Stomach smooth muscle (tissue), 2 donors: ENCODE data around the gene ZNF280B.
"Not testable (repeated sequence)": the region's sequence is repeated elsewhere in the genome, so short reads cannot be mapped to it uniquely, and the experiment has no call there.

Experiments
- H3K27ac ChIP-seq: one replicate; pipeline ENCODE4 v1.7.0; 2013; ENCODE audit warnings: mild to moderate bottlenecking, low read length, inconsistent platforms
- H3K27me3 ChIP-seq, 2 donors: one replicate each; pipeline ENCODE4 v1.7.0; 2013; ENCODE audit warnings: low read length in 2 of 2; ENCODE audit not compliant: insufficient read depth in 2 of 2, control insufficient read depth in 1 of 2
- H3K36me3 ChIP-seq, 2 donors: one replicate each; pipeline ENCODE4 v1.7.0; 2013; ENCODE audit warnings: low read length in 2 of 2; ENCODE audit not compliant: control insufficient read depth in 2 of 2, insufficient read depth in 2 of 2
- H3K4me1 ChIP-seq: one replicate; pipeline ENCODE4 v1.7.0; 2013; ENCODE audit warnings: low read length; ENCODE audit not compliant: control insufficient read depth, insufficient read depth
- H3K4me3 ChIP-seq, 2 donors: one replicate each; pipeline ENCODE4 v1.7.0; 2013; ENCODE audit warnings: low read length in 2 of 2
- H3K9ac ChIP-seq, 2 donors: one replicate each; pipeline ENCODE4 v1.7.0; 2013; ENCODE audit warnings: low read length in 2 of 2, mild to moderate bottlenecking in 1 of 2
- H3K9me3 ChIP-seq, 2 donors: one replicate each; pipeline ENCODE4 v1.7.0; 2013; ENCODE audit warnings: low read length in 2 of 2; ENCODE audit not compliant: control insufficient read depth in 2 of 2
- donor health status: healthy.
- donor health status: Pancreatic carcinoma.

The ZNF280B gene

DNA sequence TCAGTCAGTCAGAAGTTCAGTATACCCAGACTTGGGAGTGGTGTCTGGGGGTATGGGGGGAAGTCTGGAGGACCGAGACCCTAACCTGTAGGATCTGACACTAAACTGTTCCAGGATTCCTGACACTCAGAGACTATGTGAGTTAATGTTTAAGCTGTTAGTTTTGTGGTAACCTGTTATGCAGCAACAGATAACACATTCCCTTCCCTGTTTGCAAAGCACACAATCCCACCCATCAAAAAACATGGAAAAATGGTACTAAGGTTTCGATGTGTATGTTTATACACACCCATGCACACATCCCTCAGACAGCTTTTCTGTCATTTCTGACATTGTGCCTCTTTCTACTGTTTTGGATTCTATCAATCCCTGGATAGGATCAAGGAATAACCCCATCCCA is 27.6 kb downstream of the ZNF280B start:
- Histone ChIP-seq H3K9ac (no peak overlapping the region), H3K4me3 (no peak overlapping the region), H3K36me3 (no peaks in the 10 kb centered on the region), H3K27me3 (no peaks in the 10 kb centered on the region), H3K27ac (no peak overlapping the region), H3K4me1 (no peaks in the 10 kb centered on the region), H3K9me3 (no peaks in the 10 kb centered on the region)

DNA sequence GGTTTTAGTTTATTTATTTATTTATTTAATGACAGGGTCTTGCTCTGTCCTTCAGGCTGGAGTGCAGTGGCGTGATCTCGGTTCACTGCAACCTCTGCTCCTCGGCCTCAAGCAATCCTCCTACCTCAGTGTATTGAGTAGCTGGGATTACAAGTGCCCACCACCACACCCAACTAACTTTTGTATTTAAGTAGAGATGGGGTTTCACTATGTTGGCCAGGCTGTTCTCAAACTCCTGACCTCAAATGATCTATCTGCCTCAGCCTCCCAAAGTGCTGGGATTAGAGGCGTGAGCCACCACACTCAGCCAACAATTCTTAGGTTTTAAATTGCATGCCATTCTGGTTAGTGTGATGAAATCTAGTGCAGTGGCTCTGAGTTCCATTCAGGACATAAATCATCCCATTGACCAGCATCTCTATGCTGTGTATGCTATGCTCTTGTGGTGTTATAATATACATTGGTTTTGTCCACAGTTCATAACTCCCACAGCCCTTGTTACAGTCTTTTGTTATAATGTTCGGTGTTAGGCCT is 28.5 kb downstream of the ZNF280B start:
- no peaks in the 10 kb centered on the region for H3K9me3 ChIP-seq
- H3K27ac ChIP-seq, result no peak overlapping the region
- H3K9ac ChIP-seq, result no peak overlapping the region
- no peaks in the 10 kb centered on the region for H3K27me3 ChIP-seq
- H3K36me3 ChIP-seq, result no peaks in the 10 kb centered on the region
- no peaks in the 10 kb centered on the region for H3K4me1 ChIP-seq
- no peak overlapping the region for H3K4me3 ChIP-seq

DNA sequence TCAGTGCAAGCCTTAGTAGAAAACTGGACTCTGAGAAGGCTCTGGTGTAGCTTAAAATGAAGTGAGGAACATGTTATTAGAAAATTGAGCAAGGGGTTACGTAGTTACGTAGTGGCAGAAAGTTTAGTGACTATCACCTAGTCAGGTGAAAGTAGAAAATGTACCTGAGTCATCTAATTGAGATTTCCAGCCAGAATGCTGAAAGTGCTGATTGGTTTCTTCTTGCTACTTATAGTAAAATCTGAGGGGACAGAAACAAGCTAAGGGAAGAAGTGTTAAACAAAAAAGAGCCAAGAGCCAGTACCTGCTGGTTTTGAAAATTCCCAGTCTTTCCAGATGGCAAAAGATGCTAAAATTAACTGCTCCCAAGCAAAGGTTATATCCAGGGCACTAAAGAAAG is 29.4 kb downstream of the ZNF280B start:
- Histone ChIP-seq H3K4me1 (no peaks in the 10 kb centered on the region), H3K9me3 (no peaks in the 10 kb centered on the region), H3K9ac (no peak overlapping the region)

DNA sequence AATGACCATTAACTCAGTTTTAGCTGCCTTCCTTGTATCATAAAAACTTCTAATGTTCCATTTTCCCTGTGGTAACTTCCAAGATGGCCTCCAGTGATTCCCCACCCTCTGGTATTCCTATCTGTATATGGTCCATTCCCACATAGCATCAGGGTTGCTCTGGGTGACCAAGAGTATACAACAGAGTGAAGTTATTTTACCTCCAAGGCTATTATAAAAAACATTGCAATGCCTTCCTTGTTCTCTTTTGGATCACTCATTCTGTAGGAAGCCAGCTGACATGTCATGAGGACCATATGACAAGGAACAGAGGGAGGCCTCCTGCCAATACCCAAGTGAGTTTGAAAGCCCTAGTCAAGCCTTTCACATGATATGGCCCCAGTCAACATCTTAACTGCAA is 30.1 kb downstream of the ZNF280B start:
- Histone ChIP-seq H3K9me3 (no peaks in the 10 kb centered on the region), H3K36me3 (no peaks in the 10 kb centered on the region), H3K27ac (no peak overlapping the region), H3K9ac (no peak overlapping the region), H3K4me3 (no peak overlapping the region), H3K4me1 (no peaks in the 10 kb centered on the region), H3K27me3 (no peaks in the 10 kb centered on the region)

More for the DNA sequence above, 29.4 kb downstream of the ZNF280B start:
- no peak overlapping the region for H3K4me3 ChIP-seq
- no peaks in the 10 kb centered on the region for H3K36me3 ChIP-seq
- H3K27me3 ChIP-seq, result no peaks in the 10 kb centered on the region
- no peak overlapping the region for H3K27ac ChIP-seq

DNA sequence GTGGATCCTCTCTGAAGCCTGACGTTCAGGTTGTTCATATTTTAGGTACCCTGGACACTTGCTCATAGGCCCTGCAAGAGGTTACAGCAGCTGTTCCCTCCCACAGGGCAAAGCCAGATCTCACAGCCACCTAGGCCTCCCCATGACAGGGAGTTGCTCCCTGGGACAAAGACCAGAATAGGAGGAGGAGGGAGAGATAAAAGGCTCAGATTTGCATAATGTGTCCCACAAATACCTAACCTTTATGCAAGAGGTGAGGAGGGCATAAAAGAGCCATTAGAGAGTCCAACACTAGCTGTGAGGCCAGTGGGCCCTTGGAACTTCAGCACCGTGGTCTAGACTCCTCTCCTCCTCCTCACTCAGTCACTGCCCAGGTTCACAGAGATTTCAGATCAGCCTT is 33.8 kb downstream of the ZNF280B start:
- Histone ChIP-seq H3K4me3 (no peak overlapping the region), H3K9ac (no peak overlapping the region), H3K27ac (no peak overlapping the region), H3K9me3 (no peaks in the 10 kb centered on the region), H3K36me3 (no peaks in the 10 kb centered on the region), H3K27me3 (no peaks in the 10 kb centered on the region), H3K4me1 (no peaks in the 10 kb centered on the region)

DNA sequence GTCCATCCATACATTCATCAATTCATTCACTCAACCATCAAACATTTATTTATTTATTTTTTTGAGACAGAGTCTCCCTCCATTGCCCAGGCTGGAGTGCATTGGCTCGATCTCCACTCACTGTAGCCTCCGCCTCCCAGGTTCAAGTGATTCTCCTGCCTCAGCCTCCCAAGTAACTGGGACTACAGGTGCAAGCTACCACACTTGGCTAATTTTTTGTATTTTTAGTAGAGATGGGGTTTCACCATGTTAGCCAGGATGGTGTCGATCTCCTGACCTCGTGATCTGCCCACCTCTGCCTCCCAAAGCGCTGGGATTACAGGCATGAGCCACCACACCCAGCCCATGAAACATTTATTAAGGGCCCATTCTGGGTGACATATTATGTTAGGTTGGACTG is 37.4 kb downstream of the ZNF280B start:
- H3K4me3 ChIP-seq, H3K36me3 ChIP-seq, H3K9ac ChIP-seq, H3K9me3 ChIP-seq, H3K4me1 ChIP-seq, H3K27ac ChIP-seq, H3K27me3 ChIP-seq: not testable (repeated sequence)

DNA sequence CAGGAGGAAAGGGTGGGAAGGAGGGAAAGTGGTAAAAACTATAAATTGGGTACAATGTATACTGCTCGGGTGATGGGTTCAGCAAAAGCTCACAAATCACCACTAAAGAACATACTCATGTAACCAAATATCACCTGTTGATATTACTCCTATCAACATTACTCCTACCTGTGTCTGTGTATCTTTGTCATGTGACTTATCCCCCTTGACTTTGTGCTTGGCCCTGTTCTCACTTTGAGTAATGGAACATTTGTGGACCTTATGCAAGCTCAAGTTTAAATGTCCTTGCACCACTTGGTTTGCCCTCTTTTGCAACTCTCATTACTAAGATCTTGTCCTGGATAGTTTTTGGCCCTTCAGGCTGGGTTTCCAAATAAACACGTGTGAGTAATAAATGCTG is 39.0 kb downstream of the ZNF280B start:
- Histone ChIP-seq H3K4me3 (no peak overlapping the region), H3K27me3 (peaks cover 3 to 7% of the 10 kb centered on the region in 2 donors), H3K9me3 (no peaks in the 10 kb centered on the region), H3K9ac (no peak overlapping the region), H3K36me3 (no peaks in the 10 kb centered on the region), H3K27ac (no peak overlapping the region), H3K4me1 (no peaks in the 10 kb centered on the region)

DNA sequence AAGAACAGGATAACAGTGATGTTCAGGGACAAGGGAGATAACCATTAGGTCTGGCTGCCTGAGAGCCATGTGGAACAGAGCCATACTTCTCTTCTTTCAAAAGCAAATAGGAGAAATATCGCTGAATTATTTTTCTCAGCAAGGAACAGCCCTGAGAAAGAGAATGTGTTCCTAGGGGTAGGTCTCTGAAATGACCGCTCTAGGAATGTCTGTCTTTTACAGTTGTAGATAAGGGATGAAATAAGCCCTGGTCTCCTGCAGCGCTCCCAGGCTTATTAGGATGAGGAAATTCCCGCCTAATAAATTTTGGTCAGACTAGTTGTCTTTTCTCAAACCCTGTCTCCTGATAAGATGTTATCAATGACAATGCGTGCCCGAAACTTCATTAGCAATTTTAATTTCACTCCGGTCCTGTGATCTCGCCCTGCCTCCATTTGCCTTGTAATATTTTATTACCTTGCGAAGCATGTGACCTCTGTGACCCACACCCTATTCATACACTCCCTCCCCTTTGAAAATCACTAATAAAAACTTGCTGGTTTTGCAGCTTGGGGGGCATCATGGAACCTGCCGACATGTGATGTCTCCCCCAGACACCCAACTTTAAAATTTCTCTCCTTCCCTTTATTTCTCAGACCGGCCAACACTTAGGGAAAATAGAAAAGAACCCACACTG is 39.6 kb downstream of the ZNF280B start:
- H3K4me3 ChIP-seq, H3K27ac ChIP-seq, H3K9ac ChIP-seq, H3K9me3 ChIP-seq, H3K36me3 ChIP-seq, H3K4me1 ChIP-seq: not testable (repeated sequence)
- H3K27me3 ChIP-seq, result peaks cover 8 to 10% of the 10 kb centered on the region in 2 donors

DNA sequence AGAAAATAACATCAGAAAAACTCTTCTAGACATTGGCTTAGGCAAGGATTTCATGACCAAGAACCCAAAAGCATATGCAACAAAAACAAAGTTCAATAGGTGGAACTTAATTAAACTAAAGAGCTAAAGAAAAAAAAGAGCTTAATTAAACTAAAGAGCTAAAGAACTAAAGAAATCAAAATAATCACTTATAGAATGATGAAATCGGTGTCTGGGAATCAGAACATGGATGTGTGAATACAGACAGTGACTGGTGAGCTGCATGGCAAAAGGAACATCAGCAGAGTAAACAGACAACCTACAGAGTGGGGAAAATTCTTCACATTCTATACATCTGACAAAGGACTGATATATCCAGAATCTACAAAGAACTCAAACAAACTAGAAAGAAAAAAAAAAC is 41.4 kb downstream of the ZNF280B start:
- Histone ChIP-seq H3K4me1 (no peaks in the 10 kb centered on the region), H3K27ac (no peak overlapping the region), H3K9ac (no peak overlapping the region), H3K9me3 (no peaks in the 10 kb centered on the region), H3K36me3 (no peaks in the 10 kb centered on the region), H3K27me3 (peaks cover 13% of the 10 kb centered on the region in 2 donors), H3K4me3 (no peak overlapping the region)

DNA sequence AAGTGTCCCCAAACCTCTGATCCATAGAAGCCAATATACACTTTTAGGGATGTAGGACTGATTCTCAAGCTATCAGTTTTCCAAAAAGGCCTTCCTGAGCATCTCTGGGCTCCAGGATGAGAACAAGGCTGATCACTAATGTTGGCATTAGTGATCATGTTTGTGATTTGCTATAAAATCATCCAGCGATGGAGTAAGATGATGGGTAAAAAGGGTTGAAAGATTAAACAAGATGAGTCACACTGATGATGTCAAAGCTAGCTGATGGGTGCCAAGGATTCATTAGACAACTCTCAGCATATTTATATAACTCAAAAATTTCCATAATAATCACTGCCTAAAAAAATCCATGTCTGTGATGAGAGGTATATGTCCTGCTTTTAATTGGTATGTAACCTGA is 42.8 kb downstream of the ZNF280B start:
- no peak overlapping the region for H3K27ac ChIP-seq
- no peaks in the 10 kb centered on the region for H3K9me3 ChIP-seq
- no peaks in the 10 kb centered on the region for H3K4me1 ChIP-seq
- H3K4me3 ChIP-seq, result no peak overlapping the region
- H3K27me3 ChIP-seq, result peaks cover 13% of the 10 kb centered on the region in 2 donors
- H3K9ac ChIP-seq, result no peak overlapping the region
- H3K36me3 ChIP-seq, result no peaks in the 10 kb centered on the region

DNA sequence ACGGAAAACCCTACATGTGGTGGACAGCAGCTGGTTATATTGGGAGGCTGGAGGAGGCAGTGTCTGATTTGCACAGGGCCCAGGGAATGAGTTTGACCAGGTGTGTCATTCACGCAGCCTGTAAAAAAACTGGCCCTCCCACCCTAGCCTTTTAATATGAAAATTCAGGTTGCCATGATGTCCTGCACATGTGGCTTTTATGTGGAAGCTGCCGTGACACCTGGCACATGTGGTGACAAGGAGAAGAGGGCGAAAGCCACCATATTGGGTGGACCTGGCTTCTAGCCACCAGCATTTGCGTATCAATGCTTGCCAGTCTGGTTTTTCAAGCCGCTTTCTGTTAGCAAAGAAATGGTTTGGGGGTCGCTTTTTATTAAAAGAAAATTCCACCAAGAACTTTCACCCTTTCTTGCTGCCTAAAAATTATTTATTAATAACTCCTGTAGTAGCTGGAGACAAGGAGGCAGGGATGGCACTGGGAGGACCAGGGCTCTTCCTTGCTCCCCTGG is 43.4 kb downstream of the ZNF280B start:
- Histone ChIP-seq H3K4me1 (no peaks in the 10 kb centered on the region), H3K27me3 (peaks cover 13% of the 10 kb centered on the region in 2 donors), H3K27ac (no peak overlapping the region), H3K9ac (no peak overlapping the region), H3K36me3 (no peaks in the 10 kb centered on the region), H3K4me3 (no peak overlapping the region), H3K9me3 (peaks cover 0 to 3% of the 10 kb centered on the region in 2 donors)
